Sigmoid colon (tissue), 7 donors: ENCODE data around the gene PILRA. TPM values are rescaled to one million over a fixed set of nuclear protein-coding genes. Genes with fewer than 3 reads are reported as not detected.
A peak's percentile ranks its signal among the peaks of the same experiment; 100 is the strongest.

ENCODE experiments used
- DNase-seq: peaks from one replicate; pipeline ENCODE4 v3.0.0-alpha.2; 2019
- H3K27ac ChIP-seq, 4 donors: fragments of 200-600 bp; sonication (generic); one replicate each; pipeline ENCODE4 v1.5.1; 2016 to 2019; ENCODE audit warnings: mild to moderate bottlenecking in 1 of 4
- H3K27me3 ChIP-seq, 3 donors: fragments of 200-600 bp; sonication (generic); one replicate each; pipeline ENCODE4 v1.5.1; 2019; ENCODE audit warnings: mild to moderate bottlenecking in 1 of 3
- H3K36me3 ChIP-seq, 4 donors: fragments of 200-600 bp; sonication (generic); one replicate each; pipeline ENCODE4 v1.5.1; 2016 to 2019
- H3K4me1 ChIP-seq, 4 donors: fragments of 200-600 bp; sonication (generic); one replicate each; pipeline ENCODE4 v1.5.1; 2017 to 2019
- H3K4me3 ChIP-seq, 4 donors: fragments of 200-600 bp; sonication (generic); one replicate each; pipeline ENCODE4 v1.5.1; 2017 to 2019; ENCODE audit warnings: mild to moderate bottlenecking in 2 of 4, moderate library complexity in 1 of 4
- H3K9me3 ChIP-seq, 4 donors: fragments of 200-600 bp in 3 of 4; sonication (generic) in 3 of 4; one replicate each; pipeline versions ENCODE4 v1.5.1 to v1.6.1; 2013 to 2019
- CTCF ChIP-seq, 4 experiments: fragments of 450-650 bp in 3 of 4; fragments of 200-600 bp in 1 of 4; IDR thresholded peaks; one replicate each; pipeline ENCODE4 v1.5.1; 2016 to 2019; ENCODE audit warnings: antibody characterized with exemption in 4 of 4, mild to moderate bottlenecking in 3 of 4, moderate library complexity in 2 of 4
- EP300 ChIP-seq, 4 donors: sonication (generic); formaldehyde crosslinking; IDR thresholded peaks; one replicate each; pipeline ENCODE4 v1.6.1; 2017; ENCODE audit warnings: antibody characterized with exemption in 4 of 4
- POLR2A ChIP-seq, 2 donors: fragments of 450-650 bp; IDR thresholded peaks; one replicate each; pipeline ENCODE4 v1.6.1; 2016; ENCODE audit warnings: antibody characterized with exemption in 2 of 2, mild to moderate bottlenecking in 2 of 2, moderate library complexity in 2 of 2
- POLR2AphosphoS5 ChIP-seq, 4 donors: sonication (generic); formaldehyde crosslinking; IDR thresholded peaks; one replicate each; pipeline ENCODE4 v1.6.1; 2017; ENCODE audit warnings: antibody characterized with exemption in 4 of 4
- WGBS, 2 donors: extraction: QIAGEN DNeasy Blood & Tissue Kit; methylation state at CpG; one replicate each; pipeline ENCODE4 v1.1.7; 2013; 5-methylcytosine and 5-hydroxymethylcytosine counted together
- intact Hi-C: fragments of 100-400 bp; cut with DNase I; formaldehyde crosslinking; loops from one replicate; pipeline ENCODE4 v1.15.1; 2023
- polyA plus RNA-seq, 3 donors: library from polyadenylated mRNA; stranded (reverse); fragments of 200-250 nt; gene quantifications; one replicate each; pipeline ENCODE4 v1.2.3, GENCODE V29; 2013
- total RNA-seq, 4 donors: library from RNA; depleted of rRNA; stranded (reverse); fragments of >200 nt; gene quantifications; one replicate each; pipeline ENCODE4 v1.1.0, GENCODE V29; 2016
- donor health status: healthy with polysubstance abuse.
- donor health status: Bipolar disorder and iron deficiency.
- donor health status: healthy.

Gene PILRA
- total and polyA plus RNA-seq, 7 donors, result 5.0 to 10.0 (median 5.8) TPM

DNA sequence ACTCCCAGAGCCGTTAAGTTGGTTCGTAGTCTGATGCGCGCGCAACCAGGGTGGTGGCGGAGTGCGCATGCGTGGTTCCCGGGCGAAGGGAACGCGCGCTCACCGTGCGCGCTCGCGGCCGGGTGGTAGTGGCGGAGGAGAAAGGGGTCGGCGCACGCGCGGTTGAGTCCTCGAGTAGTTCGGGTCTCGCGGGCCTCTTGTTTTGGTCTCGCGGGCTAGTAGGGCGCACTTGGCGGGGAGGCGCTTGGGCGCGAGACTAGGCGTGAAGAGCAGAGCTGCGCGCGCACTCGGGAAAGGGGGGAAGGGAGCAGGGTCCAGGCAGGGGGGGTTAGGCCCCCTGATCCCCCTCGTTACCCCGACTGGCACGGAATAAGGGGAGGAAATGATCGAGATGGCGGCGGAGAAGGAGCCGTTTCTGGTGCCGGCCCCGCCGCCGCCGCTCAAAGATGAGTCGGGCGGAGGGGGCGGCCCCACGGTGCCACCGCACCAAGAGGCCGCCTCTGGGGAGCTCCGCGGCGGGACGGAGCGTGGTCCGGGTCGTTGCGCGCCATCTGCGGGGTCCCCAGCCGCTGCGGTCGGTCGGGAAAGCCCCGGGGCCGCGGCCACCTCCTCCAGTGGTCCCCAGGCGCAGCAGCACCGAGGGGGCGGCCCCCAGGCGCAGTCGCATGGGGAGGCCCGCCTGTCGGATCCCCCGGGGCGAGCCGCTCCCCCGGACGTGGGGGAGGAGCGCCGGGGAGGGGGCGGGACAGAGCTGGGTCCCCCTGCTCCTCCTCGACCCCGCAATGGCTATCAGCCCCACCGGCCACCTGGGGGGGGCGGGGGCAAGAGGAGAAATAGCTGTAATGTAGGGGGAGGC, 56.6 kb downstream of the PILRA start, which contains the start of gene MEPCE:
TSS of gene MEPCE (plus strand) at position 195 of the 856 bp plus-strand sequence. CDS start at position 383, 188 bp downstream.
- peak; percentile 99 for DNase-seq
- Histone ChIP-seq H3K4me1 (peaks cover 0 to 41% (median 37%) of the 10 kb centered on the region in 4 donors), H3K36me3 (peaks cover 8 to 27% (median 16%) of the 10 kb centered on the region in 4 donors), H3K9me3 (no peaks in the 10 kb centered on the region), H3K27me3 (no peaks in the 10 kb centered on the region), H3K4me3 (peak within 1 kb of the TSS; percentile 61 to 98 (median 88)), H3K27ac (peak within 1 kb of the TSS; percentile 91 to 100 (median 99))
- intact Hi-C loops, result no loop called here
- TF ChIP-seq CTCF (IDR thresholded peaks at IDR 0.05), result no peak
- TF ChIP-seq POLR2AphosphoS5 (IDR thresholded peaks at IDR 0.05), result peak; percentile 5 to 57 (median 24)
- TF ChIP-seq EP300 (IDR thresholded peaks at IDR 0.05), result peak in 1 of 4 donors; percentile 39
- TF ChIP-seq POLR2A (IDR thresholded peaks at IDR 0.05), result peak in 1 of 2 donors; percentile 8
- 0% methylated on average over 95 of the region's 95 CpGs for WGBS, 2 donors

DNA sequence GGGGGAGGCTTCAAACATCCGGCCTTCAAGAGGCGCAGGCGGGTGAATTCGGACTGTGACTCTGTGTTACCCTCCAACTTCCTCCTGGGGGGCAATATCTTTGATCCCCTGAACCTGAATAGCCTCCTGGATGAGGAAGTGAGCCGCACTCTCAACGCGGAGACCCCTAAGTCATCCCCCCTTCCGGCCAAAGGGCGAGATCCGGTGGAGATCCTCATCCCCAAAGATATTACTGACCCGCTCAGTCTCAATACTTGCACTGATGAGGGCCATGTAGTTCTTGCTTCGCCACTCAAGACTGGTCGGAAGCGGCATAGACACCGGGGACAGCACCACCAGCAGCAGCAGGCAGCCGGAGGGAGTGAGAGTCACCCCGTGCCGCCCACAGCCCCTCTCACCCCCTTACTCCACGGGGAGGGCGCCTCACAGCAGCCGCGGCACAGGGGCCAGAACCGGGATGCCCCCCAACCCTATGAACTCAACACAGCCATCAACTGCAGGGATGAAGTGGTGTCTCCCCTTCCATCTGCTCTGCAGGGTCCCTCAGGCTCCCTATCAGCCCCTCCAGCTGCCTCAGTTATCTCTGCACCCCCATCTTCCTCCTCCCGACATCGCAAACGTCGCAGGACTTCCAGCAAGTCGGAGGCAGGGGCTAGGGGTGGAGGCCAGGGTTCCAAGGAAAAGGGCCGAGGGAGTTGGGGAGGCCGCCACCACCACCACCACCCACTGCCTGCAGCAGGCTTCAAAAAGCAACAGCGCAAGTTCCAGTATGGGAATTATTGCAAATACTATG, 57.4 kb downstream of the PILRA start:
- Histone ChIP-seq H3K4me1 (peaks cover 0 to 50% (median 44%) of the 10 kb centered on the region in 4 donors), H3K9me3 (no peaks in the 10 kb centered on the region), H3K4me3 (peak overlapping the region; percentile 61 to 98 (median 88)), H3K27ac (peak overlapping the region; percentile 91 to 100 (median 99)), H3K36me3 (peaks cover 8 to 27% (median 16%) of the 10 kb centered on the region in 4 donors), H3K27me3 (no peaks in the 10 kb centered on the region)
- DNase-seq, result peak; percentile 73
- TF ChIP-seq CTCF (IDR thresholded peaks at IDR 0.05) (no peak), POLR2AphosphoS5 (IDR thresholded peaks at IDR 0.05) (no peak), EP300 (IDR thresholded peaks at IDR 0.05) (no peak), POLR2A (IDR thresholded peaks at IDR 0.05) (no peak)
- intact Hi-C loops, result no loop called here
- 26 to 32% methylated on average over 31 of the region's 31 CpGs for WGBS, 2 donors

DNA sequence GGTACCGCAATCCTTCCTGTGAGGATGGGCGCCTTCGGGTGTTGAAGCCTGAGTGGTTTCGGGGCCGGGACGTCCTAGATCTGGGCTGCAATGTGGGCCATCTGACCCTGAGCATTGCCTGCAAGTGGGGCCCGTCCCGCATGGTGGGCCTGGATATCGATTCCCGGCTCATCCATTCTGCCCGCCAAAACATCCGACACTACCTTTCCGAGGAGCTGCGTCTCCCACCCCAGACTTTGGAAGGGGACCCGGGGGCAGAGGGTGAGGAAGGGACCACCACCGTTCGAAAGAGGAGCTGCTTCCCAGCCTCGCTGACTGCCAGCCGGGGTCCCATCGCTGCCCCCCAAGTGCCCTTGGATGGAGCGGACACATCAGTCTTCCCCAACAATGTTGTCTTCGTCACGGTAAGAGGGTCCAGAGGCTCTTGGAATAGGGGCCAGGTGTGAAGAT, 58.0 kb downstream of the PILRA start:
- Histone ChIP-seq H3K27me3 (no peaks in the 10 kb centered on the region), H3K9me3 (no peaks in the 10 kb centered on the region), H3K4me1 (peaks cover 0 to 50% (median 44%) of the 10 kb centered on the region in 4 donors), H3K36me3 (peaks cover 8 to 27% (median 16%) of the 10 kb centered on the region in 4 donors), H3K27ac (peak overlapping the region in 3 of 4 donors; percentile 91 to 100 (median 99)), H3K4me3 (peak overlapping the region in 3 of 4 donors; percentile 61 to 90 (median 85))
- DNase-seq, result peak; percentile 70
- 93 to 95% methylated on average over 23 of the region's 23 CpGs for WGBS, 2 donors
- intact Hi-C loops, result no loop called here
- TF ChIP-seq EP300 (IDR thresholded peaks at IDR 0.05), result no peak
- TF ChIP-seq POLR2A (IDR thresholded peaks at IDR 0.05), result no peak
- TF ChIP-seq CTCF (IDR thresholded peaks at IDR 0.05), result no peak
- TF ChIP-seq POLR2AphosphoS5 (IDR thresholded peaks at IDR 0.05), result no peak

DNA sequence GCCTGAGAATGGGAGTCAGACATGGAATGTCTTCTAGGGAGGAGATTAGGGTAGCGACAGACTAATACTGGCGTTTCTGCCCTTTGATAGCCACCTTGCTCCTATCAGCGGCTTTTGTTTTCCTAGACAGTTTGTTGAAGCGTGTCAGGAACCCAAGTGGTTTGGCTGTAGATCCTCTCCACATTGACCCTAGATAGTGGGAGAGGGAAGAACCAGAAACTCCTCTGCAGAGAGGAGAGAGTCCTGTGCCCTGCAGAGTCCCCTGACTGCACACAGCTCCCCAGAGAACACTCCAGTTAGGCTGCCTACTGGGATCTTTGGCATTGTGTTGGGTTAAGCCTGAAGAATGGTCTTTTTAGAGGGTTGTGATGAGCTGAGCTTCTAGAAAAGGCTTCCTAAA, 58.8 kb downstream of the PILRA start:
- WGBS, 2 donors, result 81 to 91% methylated on average over 4 of the region's 4 CpGs
- no peaks in the 10 kb centered on the region for H3K27me3 ChIP-seq
- DNase-seq, result no peak
- H3K4me1 ChIP-seq, result peaks cover 0 to 54% (median 44%) of the 10 kb centered on the region in 4 donors
- no peak overlapping the region for H3K4me3 ChIP-seq
- TF ChIP-seq EP300 (IDR thresholded peaks at IDR 0.05) (no peak), POLR2A (IDR thresholded peaks at IDR 0.05) (no peak)
- peaks cover 8 to 27% (median 16%) of the 10 kb centered on the region in 4 donors for H3K36me3 ChIP-seq
- intact Hi-C loops, result no loop called here
- no peaks in the 10 kb centered on the region for H3K9me3 ChIP-seq
- peak overlapping the region in 2 of 4 donors; percentile 21 to 99 for H3K27ac ChIP-seq
